Bronchial epithelial cell (primary cell): ENCODE data around the gene TECPR1. TPM values are rescaled to one million over a fixed set of nuclear protein-coding genes. Genes with fewer than 3 reads are reported as not detected.

Source experiments
- DNase-seq: peaks from one replicate; pipeline ENCODE4 v3.0.0-alpha.2; 2010; ENCODE audit warnings: low read depth
- FAIRE-seq: peaks from 2 replicates; lab custom pipeline; 2011; peaks lifted over from hg19 to GRCh38; lab: Jason Lieb, UNC
- H3K27me3 ChIP-seq: 2 replicates; pipeline ENCODE4 v1.5.1; 2011; ENCODE audit warnings: low read length; ENCODE audit not compliant: control insufficient read depth, insufficient read depth
- H3K36me3 ChIP-seq: 2 replicates; pipeline ENCODE4 v1.5.1; 2011; ENCODE audit warnings: low read length; ENCODE audit not compliant: control insufficient read depth, insufficient read depth
- H3K4me3 ChIP-seq: 2 replicates; pipeline ENCODE4 v1.5.1; 2011; ENCODE audit warnings: mild to moderate bottlenecking, low read depth, low read length, control low read depth
- CTCF ChIP-seq: IDR thresholded peaks from 2 replicates; pipeline ENCODE4 v1.5.1; 2011; ENCODE audit warnings: mild to moderate bottlenecking, moderate library complexity, low read length, control low read depth, inconsistent platforms; ENCODE audit not compliant: insufficient read depth, severe bottlenecking
- total RNA-seq: library from RNA; depleted of rRNA; stranded (reverse); fragments of >200 nt; gene quantifications from 2 replicates; pipeline ENCODE4 v1.2.1, GENCODE V29; 2014

TECPR1 gene
- total RNA-seq, 1 donor from 2014 or later, result 8.2 TPM

- H3K27me3 ChIP-seq, result no peaks in the 10 kb centered on the region
- H3K36me3 ChIP-seq, result peaks cover 28% of the 10 kb centered on the region
- H3K4me3 ChIP-seq, result no peak overlapping the region
- TF ChIP-seq CTCF, result no peak
- DNase-seq, result no peak
- FAIRE-seq, result no peak
Measured at GRCh38 chr7:98288064-98288823, 36.2 kb upstream of the TECPR1 start.

GRCh38 chr7:98287486-98287959, 35.5 kb upstream of the TECPR1 start:
- FAIRE-seq (no peak), DNase-seq (peak; percentile 79)
- no peak for TF ChIP-seq CTCF
- no peaks in the 10 kb centered on the region for H3K27me3 ChIP-seq
- no peak overlapping the region for H3K4me3 ChIP-seq
- peaks cover 25% of the 10 kb centered on the region for H3K36me3 ChIP-seq

- no peaks in the 10 kb centered on the region for H3K27me3 ChIP-seq
- no peak overlapping the region for H3K4me3 ChIP-seq
- peaks cover 21% of the 10 kb centered on the region for H3K36me3 ChIP-seq
- FAIRE-seq (no peak), DNase-seq (no peak)
- TF ChIP-seq CTCF, result no peak
Measured at GRCh38 chr7:98286701-98287485, 34.9 kb upstream of the TECPR1 start.

DNA sequence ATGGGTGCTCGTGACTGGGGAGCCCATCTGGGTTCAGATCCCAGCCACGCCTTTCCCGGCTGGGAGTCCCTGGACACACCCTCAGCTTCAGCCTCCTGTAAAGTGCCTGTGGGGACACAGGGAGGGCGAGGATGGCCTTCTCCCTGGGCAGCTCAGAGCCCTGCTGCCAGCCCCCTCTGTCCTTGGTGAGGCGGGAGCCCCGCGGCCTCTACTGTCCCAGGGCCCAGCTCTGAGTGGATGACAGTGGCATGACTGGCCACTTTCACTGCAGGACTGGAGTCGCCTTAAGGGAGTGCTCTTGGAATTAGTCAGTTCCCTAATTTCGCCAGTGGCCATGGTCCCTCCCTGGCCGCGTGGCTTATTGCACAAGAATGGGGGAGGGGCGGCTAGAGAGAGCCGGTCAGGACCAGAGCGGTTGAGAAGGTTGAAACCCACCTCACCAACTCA, 34.1 kb upstream of the TECPR1 start:
- DNase-seq (peak; percentile 79), FAIRE-seq (no peak)
- TF ChIP-seq CTCF, result no peak
- H3K36me3 ChIP-seq, result peaks cover 19% of the 10 kb centered on the region
- H3K27me3 ChIP-seq, result no peaks in the 10 kb centered on the region
- no peak overlapping the region for H3K4me3 ChIP-seq

DNA sequence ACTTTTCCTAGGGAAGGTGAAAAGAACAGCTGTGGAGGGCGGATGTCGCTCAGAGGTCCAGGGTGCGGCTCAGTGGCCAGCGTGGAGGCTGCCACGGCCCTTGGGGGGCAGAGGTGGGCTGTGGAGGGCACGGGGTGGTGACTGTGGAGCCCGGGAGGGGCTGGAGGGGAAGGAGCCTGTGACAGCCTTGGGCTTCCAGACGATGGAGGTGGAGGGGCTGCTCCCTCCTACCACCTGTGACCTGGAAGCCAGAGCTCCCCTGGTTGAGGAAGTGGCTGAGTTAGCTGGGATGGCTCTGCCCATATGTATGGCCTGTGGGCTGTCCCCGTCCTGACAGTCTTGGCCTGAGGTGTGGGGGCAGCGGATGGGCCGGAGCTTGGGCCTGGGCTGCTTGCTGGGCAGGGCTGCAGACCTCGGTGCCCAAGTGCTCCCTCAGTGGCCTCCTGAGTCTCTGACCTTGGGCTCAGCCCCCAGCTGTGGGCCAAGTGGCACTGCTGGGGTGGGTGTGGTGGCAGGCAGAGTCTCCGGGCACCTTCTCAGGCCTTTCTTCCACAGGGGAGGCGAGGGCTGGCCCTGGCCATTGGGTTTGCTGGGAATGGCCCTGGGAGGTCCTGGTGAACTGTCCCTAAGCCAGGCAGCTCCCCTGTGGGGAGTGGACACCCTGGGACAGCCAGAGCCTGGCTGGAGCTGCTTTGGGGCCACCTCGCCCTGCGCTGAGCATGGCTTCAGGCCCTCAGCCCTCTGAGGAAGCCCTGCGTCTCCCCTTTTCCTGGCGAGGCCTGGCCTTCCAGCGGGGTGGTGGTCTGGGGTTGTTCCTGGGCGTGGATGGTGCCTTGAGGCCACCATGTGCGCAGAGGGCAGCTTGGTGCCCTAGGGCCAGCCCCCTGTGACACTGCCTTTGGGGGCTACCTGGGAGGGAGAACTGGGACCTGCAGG, 33.4 kb upstream of the TECPR1 start:
- Histone ChIP-seq H3K4me3 (no peak overlapping the region), H3K36me3 (peaks cover 16% of the 10 kb centered on the region), H3K27me3 (no peaks in the 10 kb centered on the region)
- DNase-seq (no peak), FAIRE-seq (no peak)
- no peak for TF ChIP-seq CTCF
